Stimulated activated CD4-positive, alpha-beta T cell treated with anti-CD3 and anti-CD28 coated beads, Interleukin-12 subunit alpha, Interleukin-12 subunit beta, amount 100 ng/mL, for 24 hours (primary cell): ENCODE data around the gene HS1BP3.

ENCODE experiments used
- DNase-seq, 2 experiments: peaks; one replicate each; pipeline ENCODE4 v3.0.0-alpha.2; 2020; ENCODE audit warnings: low read depth in 2 of 2

Gene HS1BP3

DNA sequence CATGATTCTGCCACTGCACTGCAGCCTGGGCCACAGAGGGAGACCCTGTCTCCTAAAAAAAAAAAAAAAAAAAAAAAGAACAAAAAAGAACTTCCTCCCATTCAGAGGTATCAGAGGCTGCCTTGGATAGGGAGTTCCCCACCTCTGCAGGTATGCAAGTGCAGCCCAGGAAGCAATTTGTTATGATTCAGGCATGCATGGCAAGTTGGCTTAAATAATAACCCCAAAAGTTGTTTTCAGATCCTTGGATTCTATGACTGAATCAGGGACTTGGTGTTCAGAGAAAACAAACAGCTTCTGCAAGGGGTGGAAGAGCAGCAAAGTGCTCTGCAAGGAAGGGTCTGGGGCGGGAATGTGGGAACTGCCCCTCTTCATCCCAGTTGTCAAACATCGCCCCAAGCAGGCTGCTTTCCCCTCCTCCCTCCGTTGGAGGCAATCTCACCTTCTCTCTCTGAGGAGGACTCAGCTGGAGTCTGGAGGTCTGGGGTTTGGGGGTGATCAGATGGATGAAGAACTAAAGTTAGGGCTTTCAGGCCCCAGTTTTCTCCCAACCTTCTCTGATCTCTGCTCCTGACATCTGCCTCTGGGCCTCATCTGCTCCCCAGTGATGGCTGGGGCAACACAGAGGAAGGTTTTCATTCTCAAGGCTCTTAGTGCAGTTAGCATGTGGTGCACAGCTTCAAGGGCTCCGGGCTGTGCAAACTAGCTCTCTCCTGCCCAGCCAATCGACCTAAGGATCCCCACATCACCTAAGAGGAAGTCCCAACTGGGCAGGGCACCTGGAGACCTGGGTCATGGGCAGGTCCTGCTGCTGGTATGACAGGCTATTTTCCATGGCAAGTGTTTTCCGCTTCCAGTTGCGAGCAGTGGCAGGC, 12.5 kb upstream of the HS1BP3 start:
- DNase-seq: no peak

DNA sequence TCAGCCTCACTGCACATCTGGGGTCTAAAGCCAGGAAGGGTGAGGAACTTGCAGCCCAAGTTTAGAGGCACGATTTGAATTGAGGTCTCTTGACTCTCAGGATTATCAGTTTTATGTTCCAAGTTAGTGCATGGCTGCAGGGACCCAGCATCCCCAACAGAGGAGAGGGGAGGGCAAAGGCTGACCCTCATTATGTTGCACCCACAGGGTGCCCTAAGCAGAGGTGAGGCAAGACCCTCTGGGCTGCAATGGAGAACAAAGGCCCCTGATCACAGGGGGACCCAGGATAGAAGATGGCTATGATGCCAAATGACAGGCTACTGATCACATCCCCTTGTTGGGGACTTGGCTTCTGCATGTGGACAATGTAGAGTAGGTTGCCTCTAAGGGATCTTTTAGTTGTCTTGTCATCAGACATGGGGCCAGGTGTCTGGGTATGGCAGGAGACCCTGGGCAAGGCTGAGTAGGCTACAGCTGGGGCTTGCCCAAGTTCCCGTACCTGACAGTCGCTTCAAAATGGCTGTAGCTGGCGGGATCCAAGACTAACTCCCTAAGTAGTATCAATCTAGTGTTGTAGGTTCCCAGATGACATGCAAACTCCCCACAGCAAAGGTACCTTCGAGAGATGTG, 11.5 kb upstream of the HS1BP3 start:
- no peak for DNase-seq

DNA sequence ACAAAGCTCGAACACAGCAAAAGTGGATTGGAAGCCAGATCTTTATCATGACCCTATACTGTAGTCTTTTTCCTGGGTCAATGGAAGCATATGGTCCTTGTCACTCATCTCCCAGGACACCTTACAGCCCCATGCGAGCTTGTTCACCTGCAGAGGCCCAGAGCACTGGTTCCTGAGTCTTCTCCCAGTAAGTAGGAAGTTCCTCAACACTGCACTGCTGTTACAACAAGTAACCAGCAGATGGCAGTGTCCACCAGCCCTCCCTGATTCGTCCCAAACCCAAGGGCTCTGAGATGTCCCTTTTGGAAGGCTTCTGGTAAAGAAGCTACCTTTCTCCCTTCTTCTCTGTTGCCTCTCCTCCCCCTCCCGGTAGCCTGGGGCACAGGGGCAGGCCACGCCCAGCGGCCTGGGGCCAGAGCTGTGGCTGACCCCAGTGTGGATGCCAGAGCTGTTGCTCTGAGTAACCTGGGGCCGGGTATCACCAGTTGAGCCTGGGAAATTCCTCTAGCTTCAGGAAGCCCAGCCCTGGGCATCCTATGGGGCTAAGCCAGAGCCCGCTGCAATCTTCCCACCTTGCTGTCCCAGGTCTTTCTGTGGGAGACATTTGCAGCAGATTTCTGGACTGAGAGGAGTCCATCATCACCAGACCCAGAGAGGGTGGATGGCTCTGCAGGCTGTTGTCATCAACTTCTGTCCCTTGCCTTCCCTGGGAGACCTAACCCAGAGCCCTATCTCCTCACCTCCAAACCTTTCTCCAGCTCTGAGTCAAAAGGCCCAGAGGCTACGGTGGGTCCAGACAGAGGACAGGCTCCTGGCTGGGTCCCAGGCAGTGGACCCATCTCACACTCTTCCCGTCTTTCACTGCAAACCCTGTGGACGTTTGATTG, 10.8 kb upstream of the HS1BP3 start:
- peak; percentile 38 to 57 for DNase-seq

DNA sequence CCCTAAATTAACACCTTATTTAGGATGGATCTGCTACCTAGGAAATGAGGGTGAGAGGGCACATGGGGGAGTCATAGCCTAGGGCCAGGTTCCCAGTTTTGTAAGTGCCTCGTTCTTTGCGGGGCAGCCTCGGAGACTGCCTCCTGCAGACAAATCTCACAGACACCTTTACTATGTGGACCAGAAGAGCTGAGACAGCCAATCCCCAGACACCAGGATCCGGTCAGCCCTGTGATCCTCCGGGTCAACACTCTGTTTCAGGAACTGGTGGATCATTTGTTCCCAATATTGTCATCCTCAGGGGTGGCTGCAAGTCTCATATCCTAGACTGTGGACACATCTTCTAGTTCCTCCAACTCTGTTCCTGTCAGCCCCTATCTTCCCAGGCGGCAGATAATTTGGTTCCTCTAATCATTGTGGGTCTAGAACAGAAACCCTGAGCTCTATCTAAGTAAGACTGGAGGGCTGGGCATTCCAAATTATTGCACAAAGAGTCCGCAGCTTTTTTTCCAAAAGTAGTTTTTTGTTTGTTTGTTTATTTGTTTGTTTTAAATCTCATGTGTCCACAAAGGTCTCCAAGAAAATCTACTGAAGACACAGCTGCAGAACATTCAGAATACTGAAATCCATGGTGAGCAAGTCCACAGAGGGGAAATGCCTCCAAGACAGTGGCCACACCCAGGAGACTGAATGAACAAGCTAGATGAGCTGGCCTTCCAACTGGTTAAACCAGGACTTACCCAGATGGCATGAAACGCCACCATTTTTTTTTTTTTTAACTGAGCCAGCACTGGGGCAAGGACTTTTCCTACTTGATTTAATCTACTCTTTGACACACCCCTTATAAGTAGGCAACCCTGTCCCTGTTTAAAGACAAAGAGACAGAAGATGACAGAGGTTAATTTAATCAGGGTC, 9.9 kb upstream of the HS1BP3 start:
- no peak for DNase-seq

DNA sequence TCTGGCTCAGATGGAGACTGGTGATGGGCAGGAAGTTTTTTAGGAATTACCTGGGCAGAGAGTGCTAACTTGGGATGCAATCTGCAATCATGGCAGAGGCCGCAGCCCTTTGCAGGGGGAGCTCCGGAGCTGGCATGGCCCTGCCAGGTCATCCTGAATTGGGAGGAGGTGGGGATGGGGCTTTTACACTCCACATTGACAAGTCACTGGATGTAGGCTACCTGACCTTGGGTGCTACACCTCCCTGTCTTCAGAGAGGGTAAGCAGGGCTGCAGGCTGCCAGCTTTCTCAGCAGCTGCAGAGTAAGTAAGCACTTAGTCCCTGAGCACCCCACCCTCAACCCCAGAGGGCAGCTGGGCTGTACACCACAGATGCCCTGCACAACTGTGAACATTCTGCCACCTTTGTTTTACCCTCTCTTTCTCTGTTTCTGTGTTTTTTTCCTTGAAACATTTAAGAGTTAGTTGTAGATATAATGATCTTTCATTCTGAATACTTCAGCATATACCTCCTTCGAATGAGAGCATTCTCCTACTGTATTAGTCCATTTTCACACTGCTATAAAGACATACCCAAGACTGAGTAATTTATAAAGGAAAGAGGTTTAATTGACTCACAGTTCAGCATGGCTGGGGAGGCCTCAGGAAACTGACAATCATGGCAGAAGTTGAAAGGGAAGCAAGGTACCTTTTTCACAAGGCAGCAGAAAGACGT, 6.8 kb upstream of the HS1BP3 start:
- DNase-seq: no peak

DNA sequence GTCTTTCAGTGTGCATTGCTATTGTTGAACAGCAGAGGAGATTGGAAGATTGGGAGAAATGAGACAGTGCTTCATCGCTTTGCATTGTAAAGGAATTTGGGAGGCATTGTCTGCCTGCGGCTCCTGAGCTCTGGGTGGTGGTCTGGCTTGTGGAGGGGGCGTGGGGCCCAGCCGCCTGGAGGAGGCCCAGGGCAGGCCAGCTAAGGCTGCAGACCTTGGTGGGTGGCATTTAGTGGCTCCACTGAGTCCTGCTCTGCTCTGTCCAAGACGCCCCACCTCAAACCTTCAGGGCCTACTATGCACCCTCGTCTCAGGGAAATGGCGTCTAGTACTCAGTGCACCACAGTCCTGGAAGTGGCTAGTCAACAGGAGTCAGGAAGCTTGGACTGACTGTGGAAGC, 5.7 kb upstream of the HS1BP3 start:
- no peak for DNase-seq

DNA sequence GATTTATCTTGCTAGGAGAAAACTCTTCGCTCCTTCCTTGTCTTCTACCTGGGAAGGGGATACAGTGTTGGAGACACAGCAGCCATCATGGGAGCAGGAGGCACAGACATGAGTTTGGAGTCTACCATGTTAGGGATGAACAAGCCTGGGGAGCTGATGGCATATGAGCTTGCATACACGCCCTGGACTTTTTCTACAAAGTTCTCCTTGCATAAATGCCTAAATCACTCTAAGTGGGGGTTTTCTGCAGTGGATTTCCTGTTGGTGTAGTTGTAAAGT, 3.6 kb upstream of the HS1BP3 start:
- DNase-seq: no peak

DNA sequence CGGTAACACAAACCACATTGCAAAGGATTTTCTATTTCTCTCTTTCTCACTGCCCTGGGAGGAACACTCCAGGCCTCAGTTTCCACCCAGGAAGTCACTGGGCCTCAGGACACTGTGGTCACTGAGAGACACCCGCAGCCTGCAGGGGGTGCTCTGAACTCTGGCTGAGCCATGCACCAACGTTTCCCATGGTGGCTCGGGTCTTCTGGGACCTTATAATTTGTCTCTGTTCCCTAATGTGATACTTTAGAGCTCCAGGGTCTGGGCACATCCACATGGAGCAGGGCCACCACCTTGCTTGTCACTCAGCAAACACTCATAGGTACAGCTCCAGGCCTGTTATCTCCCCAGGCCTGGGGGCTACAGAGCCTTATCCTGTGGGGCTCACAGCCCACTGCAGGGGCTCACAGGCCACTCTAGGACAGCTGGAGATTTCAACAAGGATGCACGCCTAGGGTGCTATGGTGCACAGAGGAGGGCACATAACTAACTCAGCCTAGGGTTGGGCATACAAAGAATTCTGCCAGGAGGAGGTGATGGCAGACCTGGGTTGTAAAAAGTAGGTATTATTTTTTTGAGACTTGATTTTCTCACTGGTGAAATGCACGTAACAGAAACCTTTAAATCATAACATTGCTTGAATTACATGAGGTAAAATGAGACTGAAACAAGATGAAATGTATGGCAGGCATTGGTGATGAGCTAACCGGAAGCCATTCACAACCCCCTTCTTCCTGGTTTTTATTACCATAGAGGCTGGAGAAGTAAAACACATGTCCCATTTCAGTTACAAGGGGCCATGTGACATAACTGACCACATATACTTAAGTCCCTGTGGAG, 3.0 kb upstream of the HS1BP3 start:
- no peak for DNase-seq

DNA sequence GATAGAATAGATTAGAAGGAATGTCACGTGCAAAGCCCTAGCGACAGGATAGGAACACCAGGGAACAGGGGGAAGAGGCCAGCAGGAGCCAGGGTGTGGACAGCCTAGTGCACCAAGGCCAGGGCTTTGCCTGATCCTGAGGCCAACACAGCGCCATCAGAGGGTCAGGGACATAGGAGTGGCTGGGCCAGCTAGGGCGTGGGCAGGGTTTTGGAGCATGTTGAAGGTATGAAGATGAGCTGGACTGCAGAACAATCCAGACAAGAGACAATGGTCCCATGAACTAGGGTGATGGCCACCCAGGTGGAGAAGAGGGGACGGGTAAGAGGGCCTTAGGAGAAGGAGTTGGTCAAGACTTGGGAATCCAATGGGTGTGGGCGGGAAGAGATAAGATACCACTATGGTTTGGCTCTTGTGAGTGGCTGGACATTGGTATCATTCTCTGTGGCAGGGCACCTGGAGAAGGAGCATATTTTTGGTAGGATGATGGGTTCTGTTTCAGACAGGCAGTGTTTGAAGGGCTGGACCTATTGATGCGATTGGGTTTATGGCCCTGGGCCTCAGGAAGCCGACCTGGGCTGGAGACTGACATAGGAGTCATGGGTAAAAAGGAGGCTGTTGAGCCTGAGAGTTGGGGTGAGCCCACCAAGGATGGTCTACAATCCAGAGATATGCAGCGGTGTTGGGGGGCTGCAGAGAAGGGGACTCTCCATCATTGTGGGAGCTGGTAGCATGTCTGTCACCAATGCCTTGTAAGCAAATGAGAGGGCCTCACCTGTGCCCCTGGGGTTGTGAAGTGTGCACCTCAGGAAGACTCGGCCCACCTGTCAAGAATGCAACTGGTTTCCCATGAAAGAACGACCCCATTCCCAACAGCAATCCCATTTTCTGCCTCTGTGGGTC, 2.0 kb upstream of the HS1BP3 start:
- DNase-seq: no peak

DNA sequence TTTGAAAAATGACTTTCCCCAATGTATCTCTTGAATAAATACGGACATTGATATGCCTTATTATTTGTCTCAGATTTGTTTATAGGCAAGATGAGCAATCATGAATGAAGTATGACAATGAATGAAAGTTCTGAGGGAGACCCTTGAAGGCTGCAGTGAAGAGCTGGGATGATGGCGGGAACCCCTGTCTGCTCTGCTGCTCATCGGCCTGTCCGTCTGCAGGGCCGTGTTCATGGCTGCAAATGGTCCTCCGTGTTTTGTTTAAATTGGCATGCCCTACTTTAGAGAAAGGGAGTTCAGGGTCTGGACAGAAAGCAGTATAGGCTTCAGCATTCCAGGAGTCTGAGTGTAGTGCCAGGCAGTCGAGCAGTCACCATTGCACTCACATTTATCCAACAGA, 1.2 kb upstream of the HS1BP3 start:
- DNase-seq: no peak

DNA sequence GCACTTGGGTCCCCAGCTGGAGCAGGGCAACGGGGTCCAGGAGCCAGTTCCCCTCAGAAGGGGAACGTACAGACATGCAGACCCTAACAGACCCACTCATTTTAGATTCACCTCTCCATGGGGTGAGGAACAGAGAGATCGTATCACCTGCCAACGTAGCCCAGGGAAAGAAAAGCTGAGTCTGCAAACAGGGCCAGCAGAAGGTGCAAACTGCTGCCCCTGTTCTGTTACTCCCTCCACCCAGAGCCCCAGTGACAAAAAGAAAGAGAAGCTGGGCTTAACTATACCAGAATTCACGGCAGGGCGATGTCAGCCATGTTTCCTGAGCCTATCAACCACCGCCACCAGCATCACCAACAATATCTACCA, 817 bp upstream of the HS1BP3 start:
- DNase-seq: no peak

DNA sequence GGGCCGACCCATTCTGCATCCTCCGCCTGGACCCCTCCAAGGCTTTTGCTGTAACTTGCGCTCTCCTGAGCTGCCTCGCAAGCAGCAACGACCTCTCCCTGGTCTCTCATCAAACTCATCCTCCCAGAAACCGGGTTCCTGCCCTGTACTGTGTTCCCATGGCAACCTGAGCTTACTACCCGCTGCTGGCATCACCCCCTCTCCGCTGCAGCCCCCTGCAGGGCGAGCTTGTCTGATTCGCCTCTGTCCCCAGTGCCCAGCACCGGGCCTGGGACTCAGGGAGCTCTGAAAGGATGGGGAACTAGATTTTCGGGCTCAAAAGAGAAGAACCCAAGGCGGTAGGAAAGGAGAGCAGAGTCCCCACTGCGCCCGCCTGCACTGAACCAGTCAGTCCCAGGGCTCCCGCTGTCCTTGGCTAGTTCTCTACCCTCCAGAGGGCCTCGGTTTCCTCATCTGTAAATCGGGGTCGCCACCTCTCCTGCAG, 463 bp downstream of the HS1BP3 start:
- DNase-seq: no peak

DNA sequence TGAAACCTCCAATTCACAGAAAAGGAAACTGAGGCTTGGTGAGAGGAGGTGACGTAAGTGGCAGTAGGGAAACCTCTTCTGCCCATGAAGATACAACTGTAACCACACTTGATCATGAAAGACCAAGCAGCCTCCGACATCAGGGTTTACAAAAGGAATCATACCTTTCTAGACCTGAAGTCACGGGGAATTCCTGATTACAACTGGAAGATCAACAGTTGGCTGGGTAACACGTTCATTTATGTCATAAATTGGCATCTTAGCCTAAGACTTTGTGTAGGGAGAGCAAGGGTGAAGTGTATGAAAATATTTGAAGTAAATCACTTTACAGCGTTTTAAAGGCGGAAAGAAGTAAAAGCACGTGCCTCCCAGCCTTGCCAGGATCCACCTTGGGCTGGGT, 922 bp downstream of the HS1BP3 start:
- DNase-seq: no peak

DNA sequence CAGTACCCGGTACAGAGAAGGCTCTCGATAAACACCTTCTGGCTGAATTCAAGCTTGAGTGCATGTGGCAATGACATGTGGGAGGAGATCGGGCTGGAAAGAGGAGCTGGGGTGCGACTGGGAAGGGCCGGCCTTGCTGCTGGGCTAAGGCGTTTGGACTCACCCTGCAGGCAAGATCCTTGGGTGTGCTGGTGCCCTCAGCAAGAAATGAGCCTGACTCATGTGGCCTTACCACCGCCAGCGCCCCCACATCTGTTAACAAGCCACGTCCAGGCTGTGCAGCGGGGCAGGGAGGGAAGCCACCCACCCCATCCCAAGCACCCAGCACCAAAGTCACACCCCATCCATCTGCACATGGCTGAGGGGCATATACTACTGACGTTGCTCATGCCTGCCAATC, 1.3 kb downstream of the HS1BP3 start:
- DNase-seq: no peak

DNA sequence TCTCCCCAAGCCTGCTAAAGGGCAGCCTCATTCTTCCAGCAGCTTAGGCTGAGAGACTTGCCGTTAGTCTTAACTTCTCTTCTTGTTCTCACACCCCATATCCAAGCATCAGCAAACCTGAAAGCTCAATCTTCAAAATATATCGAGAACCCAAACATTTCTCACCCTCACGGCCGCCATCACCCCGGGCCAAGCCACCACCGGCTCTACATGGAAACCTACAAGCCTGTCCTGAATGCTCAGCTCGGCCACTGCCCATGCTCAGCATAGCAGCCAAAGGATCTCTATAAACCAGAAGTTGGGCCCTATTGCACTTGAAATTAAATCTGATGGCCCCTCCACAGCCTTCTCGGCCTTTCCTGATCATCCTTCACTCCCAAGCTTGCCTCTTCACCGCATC, 2.1 kb downstream of the HS1BP3 start:
- DNase-seq: no peak

DNA sequence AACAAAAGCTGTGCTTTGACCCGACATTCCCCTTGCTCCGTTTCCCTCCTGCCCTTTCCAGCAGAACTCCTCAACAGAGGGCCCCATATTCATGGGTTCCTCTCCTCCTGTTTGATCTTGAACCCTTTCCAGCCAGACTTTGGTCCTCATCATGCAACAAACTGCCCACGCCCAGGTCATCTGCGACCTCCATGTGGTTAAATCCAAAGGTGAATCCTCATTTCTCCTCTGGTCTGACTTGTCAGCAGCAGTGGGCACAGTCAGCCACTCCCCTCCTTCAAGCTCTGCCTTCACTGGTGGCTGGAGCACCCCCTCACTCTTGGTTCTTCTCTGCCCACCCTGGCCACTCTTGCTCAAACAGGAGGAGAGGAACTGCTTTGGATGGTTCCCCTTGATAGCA, 2.7 kb downstream of the HS1BP3 start:
- no peak for DNase-seq

DNA sequence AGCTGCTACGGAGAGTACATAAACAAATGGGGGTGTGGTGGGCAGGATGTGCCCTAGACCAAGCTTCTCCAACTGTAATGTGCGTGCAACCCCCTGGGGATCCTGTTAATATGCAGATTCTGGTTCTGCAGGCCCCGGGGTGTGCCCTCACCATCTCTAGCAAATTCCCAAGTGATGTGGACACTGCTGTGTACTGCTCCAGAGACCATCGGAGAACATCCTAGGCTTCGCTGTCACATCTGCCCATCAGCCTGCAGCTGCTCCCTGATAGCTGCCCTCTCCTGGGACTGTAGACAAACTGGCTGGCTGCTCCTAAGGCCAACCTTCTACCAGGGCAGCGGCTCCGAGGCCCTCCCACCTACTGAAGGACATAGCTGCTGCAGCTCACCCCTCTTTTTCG, 3.2 kb downstream of the HS1BP3 start:
- DNase-seq: no peak

DNA sequence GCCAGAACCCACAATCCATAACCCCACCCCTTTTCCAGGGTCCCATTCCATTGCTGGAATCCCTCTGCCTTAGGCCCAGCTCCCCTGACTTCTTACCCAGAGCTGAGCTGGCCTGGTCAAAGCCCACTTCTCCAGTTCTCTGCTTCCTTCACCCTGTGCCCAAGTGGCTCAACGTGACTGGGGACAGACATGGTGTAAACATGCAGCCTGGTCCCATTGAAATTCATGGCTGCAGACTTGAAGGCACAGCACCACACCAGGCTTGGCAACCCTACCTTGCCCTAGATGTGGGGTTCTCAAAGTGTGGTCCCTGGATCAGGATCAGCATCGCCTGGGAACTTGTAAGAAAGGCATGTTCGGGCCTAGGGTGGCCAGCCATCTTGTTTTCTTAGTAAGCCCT, 3.7 kb downstream of the HS1BP3 start:
- DNase-seq: no peak

DNA sequence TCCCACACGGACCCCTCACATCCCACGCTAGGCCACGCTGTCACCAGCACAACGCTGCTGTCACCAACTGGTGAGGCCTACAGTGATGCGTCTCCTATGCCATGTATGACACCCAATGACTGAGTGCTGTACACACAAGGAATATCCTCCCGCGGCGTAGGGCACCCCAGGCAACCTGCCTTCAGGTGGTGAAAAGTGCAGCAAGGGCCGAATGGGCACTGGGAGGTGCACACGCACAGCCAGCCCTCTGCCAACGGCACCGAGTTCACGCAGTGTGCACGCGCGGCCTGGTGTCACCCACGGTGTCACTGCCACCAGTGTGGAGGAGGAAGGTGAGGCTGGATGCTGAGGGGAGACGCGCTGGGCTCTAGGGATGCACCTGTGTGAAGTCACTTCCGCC, 4.5 kb downstream of the HS1BP3 start:
- DNase-seq: no peak
